SK-N-MC (cell line): ENCODE data around the gene IGFBP3.

ENCODE experiments used
- DNase-seq: peaks from one replicate; pipeline ENCODE4 v3.0.0-alpha.2; 2011; ENCODE audit warnings: low read depth, low spot score
- H3K27ac ChIP-seq: fragments of 200-600 bp; sonication (generic); 2 replicates; pipeline ENCODE4 v1.5.1; 2016; ENCODE audit warnings: mixed run types
- H3K36me3 ChIP-seq: fragments of 200-600 bp; sonication (generic); 2 replicates; pipeline ENCODE4 v1.6.1; 2017; ENCODE audit warnings: antibody characterized with exemption, low read length, mixed read lengths; ENCODE audit not compliant: insufficient read depth
- H3K4me3 ChIP-seq: fragments of 200-600 bp; sonication (generic); 2 replicates; pipeline ENCODE4 v1.5.1; 2016
- H3K9ac ChIP-seq: fragments of 200-600 bp; sonication (generic); 2 replicates; pipeline ENCODE4 v1.8.0; 2017; ENCODE audit warnings: mixed run types, mixed read lengths; ENCODE audit not compliant: insufficient read length
- H3K9me3 ChIP-seq: fragments of 200-600 bp; sonication (generic); 2 replicates; pipeline ENCODE4 v1.6.1; 2017; ENCODE audit warnings: low read depth, mild to moderate bottlenecking, antibody characterized with exemption, low read length, moderate library complexity, mixed read lengths
- EZH2 ChIP-seq: fragments of 200-600 bp; sonication (generic); IDR thresholded peaks from one replicate; pipeline ENCODE4 v1.6.1; 2017; ENCODE audit warnings: antibody characterized with exemption
- FOXP2 ChIP-seq: optimal IDR thresholded peaks from 2 replicates; pipeline ENCODE3; 2011; ENCODE audit warnings: mild to moderate bottlenecking, moderate library complexity; ENCODE audit not compliant: insufficient read depth; ENCODE audit errors: extremely low read length, control extremely low read depth
- POLR2AphosphoS5 ChIP-seq: IDR thresholded peaks from 2 replicates; pipeline ENCODE4 v1.6.1; 2012; ENCODE audit warnings: mild to moderate bottlenecking, low read depth, low read length, borderline replicate concordance

The IGFBP3 gene

DNA sequence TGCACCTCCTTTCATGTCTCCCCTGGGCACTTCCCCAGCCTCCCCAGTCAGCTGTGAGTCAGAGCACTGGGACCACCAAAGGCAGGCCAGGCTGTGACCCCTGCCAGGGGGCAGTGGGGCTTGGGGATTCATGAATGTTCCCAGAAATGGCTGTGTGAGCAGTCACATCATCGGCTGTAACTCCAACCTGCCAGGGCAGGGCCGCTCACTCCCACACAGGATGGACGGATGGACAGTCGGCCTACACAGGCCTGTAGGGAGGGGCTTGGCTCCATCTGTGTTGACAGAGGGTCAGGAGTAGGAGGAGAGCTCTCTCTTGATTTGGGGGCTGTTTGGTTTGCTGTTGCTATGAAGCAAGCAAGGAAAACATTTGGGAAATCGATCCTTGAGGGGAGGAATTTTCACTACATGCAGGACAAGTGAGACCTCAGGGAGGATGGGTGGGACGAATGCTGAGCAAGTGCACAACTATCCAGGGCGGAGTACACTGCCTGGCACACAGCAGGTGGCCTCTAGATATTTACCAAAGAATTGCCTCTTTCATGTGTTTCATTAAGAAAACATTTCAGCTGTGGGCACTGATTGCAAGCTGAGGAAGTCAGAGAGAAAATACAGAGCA is 35.7 kb downstream of the IGFBP3 start:
- H3K9ac ChIP-seq, result no peak overlapping the region
- no peak overlapping the region for H3K27ac ChIP-seq
- no peaks in the 10 kb centered on the region for H3K9me3 ChIP-seq
- no peak overlapping the region for H3K4me3 ChIP-seq
- H3K36me3 ChIP-seq, result no peaks in the 10 kb centered on the region
- no peak for TF ChIP-seq POLR2AphosphoS5
- no peak for TF ChIP-seq EZH2
- DNase-seq, result no peak

DNA sequence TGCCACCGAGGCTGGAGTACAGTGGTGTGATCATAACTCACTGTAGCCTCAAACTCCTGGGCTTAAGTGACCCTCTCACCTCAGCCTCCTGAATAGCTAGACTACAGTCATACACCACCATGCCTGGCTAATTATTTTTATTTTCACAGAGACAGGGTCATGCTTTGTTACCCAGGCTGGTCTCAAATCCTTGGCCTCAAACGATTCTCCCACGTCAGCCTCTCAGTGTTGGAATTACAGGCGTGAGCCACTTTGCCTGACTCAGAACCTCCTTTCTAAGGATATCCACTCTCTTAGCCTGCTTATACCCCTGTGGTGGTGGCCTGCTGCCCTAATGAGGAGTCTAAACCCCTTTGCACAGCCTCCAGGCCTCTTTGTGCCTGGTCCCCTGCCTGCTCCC is 36.9 kb downstream of the IGFBP3 start:
- H3K9ac ChIP-seq, result no peak overlapping the region
- DNase-seq, result no peak

GRCh38 chr7:45882465-45882810 is 38.6 kb downstream of the IGFBP3 start:
- H3K4me3 ChIP-seq, result no peak overlapping the region

More for the DNA sequence above, 36.9 kb downstream of the IGFBP3 start:
- H3K27ac ChIP-seq, result no peak overlapping the region
- TF ChIP-seq EZH2 (no peak), FOXP2 (no peak), POLR2AphosphoS5 (no peak)
- no peak overlapping the region for H3K4me3 ChIP-seq
- H3K36me3 ChIP-seq, result no peaks in the 10 kb centered on the region
- H3K9me3 ChIP-seq, result no peaks in the 10 kb centered on the region

GRCh38 chr7:45881759-45882464 is 39.2 kb downstream of the IGFBP3 start:
- H3K4me3 ChIP-seq, result no peak overlapping the region

More at GRCh38 chr7:45882465-45882810, 38.6 kb downstream of the IGFBP3 start:
- no peaks in the 10 kb centered on the region for H3K9me3 ChIP-seq
- no peaks in the 10 kb centered on the region for H3K36me3 ChIP-seq
- DNase-seq, result no peak
- H3K9ac ChIP-seq, result no peak overlapping the region
- H3K27ac ChIP-seq, result no peak overlapping the region
- TF ChIP-seq FOXP2, result no peak
- TF ChIP-seq POLR2AphosphoS5, result no peak
- TF ChIP-seq EZH2, result no peak

DNA sequence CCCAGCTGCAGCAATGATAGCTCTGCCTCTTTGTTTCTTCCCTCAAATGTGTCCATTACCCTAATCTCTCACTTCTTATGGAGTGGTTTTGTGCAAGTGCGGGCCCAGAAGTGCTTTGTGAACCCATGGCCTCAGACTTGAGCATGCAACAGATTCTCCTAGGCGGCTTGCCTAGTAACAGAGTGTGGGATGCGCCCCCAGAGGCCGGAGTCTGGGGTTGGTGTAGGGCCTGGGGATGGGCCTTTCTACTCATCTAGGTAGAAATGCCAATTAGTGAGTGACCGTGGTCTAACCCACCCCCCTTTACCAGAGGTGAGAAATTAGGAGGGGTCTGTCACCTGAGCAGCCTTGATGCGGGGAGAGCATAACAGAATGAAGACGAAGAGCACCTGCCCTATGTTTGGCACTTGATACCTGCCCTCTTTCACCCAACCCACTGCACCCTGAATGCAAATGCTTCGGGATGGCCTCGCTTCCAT is 39.8 kb downstream of the IGFBP3 start:
- no peak overlapping the region for H3K4me3 ChIP-seq
- no peak overlapping the region for H3K9ac ChIP-seq
- no peak overlapping the region for H3K27ac ChIP-seq
- TF ChIP-seq FOXP2, result no peak
- TF ChIP-seq POLR2AphosphoS5, result no peak
- no peak for TF ChIP-seq EZH2
- no peak for DNase-seq
- no peaks in the 10 kb centered on the region for H3K9me3 ChIP-seq
- no peaks in the 10 kb centered on the region for H3K36me3 ChIP-seq

More at GRCh38 chr7:45881759-45882464, 39.2 kb downstream of the IGFBP3 start:
- Histone ChIP-seq H3K9me3 (no peaks in the 10 kb centered on the region), H3K9ac (no peak overlapping the region), H3K27ac (no peak overlapping the region), H3K36me3 (no peaks in the 10 kb centered on the region)
- DNase-seq, result no peak
- TF ChIP-seq POLR2AphosphoS5 (no peak), EZH2 (no peak), FOXP2 (no peak)

GRCh38 chr7:45880433-45880860 is 40.6 kb downstream of the IGFBP3 start:
- Histone ChIP-seq H3K9ac (no peak overlapping the region), H3K36me3 (no peaks in the 10 kb centered on the region), H3K27ac (no peak overlapping the region), H3K9me3 (no peaks in the 10 kb centered on the region), H3K4me3 (no peak overlapping the region)
- no peak for DNase-seq
- no peak for TF ChIP-seq POLR2AphosphoS5
- no peak for TF ChIP-seq EZH2
- no peak for TF ChIP-seq FOXP2

- TF ChIP-seq EZH2, result no peak
- no peak for TF ChIP-seq FOXP2
- no peak for TF ChIP-seq POLR2AphosphoS5
- no peak for DNase-seq
- no peaks in the 10 kb centered on the region for H3K9me3 ChIP-seq
- no peak overlapping the region for H3K9ac ChIP-seq
- no peaks in the 10 kb centered on the region for H3K36me3 ChIP-seq
- no peak overlapping the region for H3K27ac ChIP-seq
- no peak overlapping the region for H3K4me3 ChIP-seq
These were observed 42.5 kb downstream of the IGFBP3 start for GRCh38 chr7:45878457-45879144.

GRCh38 chr7:45876519-45876918 is 44.6 kb downstream of the IGFBP3 start:
- Histone ChIP-seq H3K36me3 (no peaks in the 10 kb centered on the region), H3K9ac (no peak overlapping the region), H3K4me3 (no peak overlapping the region), H3K27ac (no peak overlapping the region), H3K9me3 (no peaks in the 10 kb centered on the region)
- TF ChIP-seq POLR2AphosphoS5 (no peak), EZH2 (no peak), FOXP2 (no peak)
- DNase-seq, result no peak
